ENCODE measurements around the gene CAPS. TPM values are rescaled to one million over a fixed set of nuclear protein-coding genes. Genes with fewer than 3 reads are reported as not detected.

Gene CAPS
- total RNA-seq, 1 experiment from 2014 or later: 2.3 TPM

- no peak overlapping the region for H3K18ac ChIP-seq (ENCODE audit: insufficient read length, low read depth, low read length)
- no peaks in the 10 kb centered on the region for H3K79me1 ChIP-seq (ENCODE audit: insufficient read depth, low read depth, low read length, poor library complexity, severe bottlenecking)
- no peak overlapping the region for H3K4ac ChIP-seq (ENCODE audit: low read depth, low read length)
- H3K23ac ChIP-seq (ENCODE audit: insufficient read length, low read depth, low read length): no peak overlapping the region
- no peaks in the 10 kb centered on the region for H3K4me1 ChIP-seq (ENCODE audit: insufficient read depth, low read length)
- no peaks in the 10 kb centered on the region for H4K20me1 ChIP-seq (ENCODE audit: control insufficient read depth, insufficient read depth, insufficient read length)
- H3K56ac ChIP-seq (ENCODE audit: insufficient read length, low read depth, low read length): no peak overlapping the region
- no peak for TF ChIP-seq CTCF (conservative IDR thresholded peaks at IDR 0.05)
- H4K91ac ChIP-seq (ENCODE audit: insufficient read length, low read depth, low read length): no peak overlapping the region
- H3K79me2 ChIP-seq (ENCODE audit: insufficient read depth, low read length): no peaks in the 10 kb centered on the region
- no peak overlapping the region for H2AK5ac ChIP-seq (ENCODE audit: insufficient read length, low read length)
- no peak overlapping the region for H2BK15ac ChIP-seq (ENCODE audit: low read depth, low read length)
- no peak overlapping the region for H2BK5ac ChIP-seq (ENCODE audit: insufficient read length, low read length)
- no peak overlapping the region for H2AFZ ChIP-seq (ENCODE audit: low read length)
- H2BK12ac ChIP-seq (ENCODE audit: insufficient read length, low read depth, low read length): no peak overlapping the region
- no peak for DNase-seq
- no peak overlapping the region for H2BK120ac ChIP-seq (ENCODE audit: low read depth, low read length, poor library complexity, severe bottlenecking)
- Mint-ChIP-seq H3K27me3 (ENCODE audit: low read depth) (peaks cover 31% of the 10 kb centered on the region), H3K9me3 (no peaks in the 10 kb centered on the region; a peak in 1 of 5 replicates), H3K4me3 (no peak overlapping the region), H3K36me3 (ENCODE audit: insufficient read depth in 1 of 3, low read depth in 3 of 3) (no peaks in the 10 kb centered on the region), H3K4me1 (peaks cover 13 to 30% of the 10 kb centered on the region in 2 experiments), H3K27ac (no peak overlapping the region)
- no peaks in the 10 kb centered on the region for H3K9me3 ChIP-seq (ENCODE audit: control insufficient read depth, low read depth, low read length)
- no CpG with 5 or more reads among the region's 15 CpGs for WGBS (ENCODE audit: extremely low coverage, insufficient read length, low lambda C conversion rate)
- no peak overlapping the region for H3T11ph ChIP-seq (ENCODE audit: low read length)
- H3K9ac ChIP-seq (ENCODE audit: extremely low read depth, insufficient read length, low read length): no peak overlapping the region
- no peak overlapping the region for H3K14ac ChIP-seq (ENCODE audit: insufficient read depth, low read length)
- no peak overlapping the region for H3K27ac ChIP-seq (ENCODE audit: insufficient read length, low read depth, low read length)
- H3K23me2 ChIP-seq (ENCODE audit: insufficient read length, low read depth, low read length, poor library complexity, severe bottlenecking): no peaks in the 10 kb centered on the region
- no peak overlapping the region for H2BK20ac ChIP-seq (ENCODE audit: low read depth, low read length, poor library complexity, severe bottlenecking)
- H3K27me3 ChIP-seq (ENCODE audit: insufficient read depth, low read length): no peaks in the 10 kb centered on the region
- H4K5ac ChIP-seq (ENCODE audit: insufficient read length, low read depth, low read length): no peak overlapping the region
- H3K4me2 ChIP-seq (ENCODE audit: insufficient read depth, insufficient read length, low read length): no peak overlapping the region
- no peak overlapping the region for H4K8ac ChIP-seq (replicated peaks; ENCODE audit: insufficient read length, low read depth, low read length)
Observed at GRCh38 chr19:5880604-5881078, 33.4 kb upstream of the CAPS start.
